A673 (cell line): Measurements from ENCODE around the gene CEP164.

Source experiments
- CTCF ChIP-seq: fragments of 300-800, 200-600 bp; sonication (generic); conservative IDR thresholded peaks from 2 replicates; pipeline ENCODE4 v1.5.1; 2017; ENCODE audit warnings: low read depth, mild to moderate bottlenecking, antibody characterized with exemption, low read length, moderate library complexity, mixed read lengths
- EZH2 ChIP-seq: fragments of 200-600 bp; sonication (generic); IDR thresholded peaks from 2 replicates; pipeline ENCODE4 v1.6.1; 2017; ENCODE audit warnings: borderline replicate concordance, low read depth, mild to moderate bottlenecking, mixed read lengths, antibody characterized with exemption, low read length; ENCODE audit not compliant: poor library complexity, severe bottlenecking

GRCh38 chr11:117408356-117408755, 80.7 kb downstream of the CEP164 start:
- TF ChIP-seq EZH2 = no peak
- TF ChIP-seq CTCF = no peak
